Brain microvascular endothelial cell (primary cell): Measurements from ENCODE around the gene PLOD2.
A peak's percentile ranks its signal among the peaks of the same experiment; 100 is the strongest.

Source experiments
- DNase-seq: peaks from one replicate; pipeline ENCODE4 v3.0.0-alpha.2; 2020
- H3K27ac ChIP-seq: fragments of 250-450 bp; sonication (Bioruptor Pico); 2 replicates; pipeline ENCODE4 v1.5.1; 2020; ENCODE audit warnings: mild to moderate bottlenecking, moderate library complexity
- H3K27me3 ChIP-seq: fragments of 250-450 bp; sonication (Bioruptor Pico); replicated peaks from 2 replicates; pipeline ENCODE4 v1.5.1; 2020; ENCODE audit warnings: mild to moderate bottlenecking
- H3K36me3 ChIP-seq: fragments of 250-450 bp; sonication (Bioruptor Pico); replicated peaks from 2 replicates; pipeline ENCODE4 v1.5.1; 2020; ENCODE audit warnings: mild to moderate bottlenecking
- H3K4me3 ChIP-seq: 2 replicates; pipeline ENCODE4 v1.5.1; 2011; ENCODE audit warnings: low read depth, mild to moderate bottlenecking, control low read depth, low read length, moderate library complexity
- CTCF ChIP-seq: IDR thresholded peaks from 2 replicates; pipeline ENCODE4 v1.5.1; 2011; ENCODE audit warnings: low read depth, mild to moderate bottlenecking, moderate library complexity, low read length, control low read depth, inconsistent platforms; ENCODE audit errors: missing control alignments
- in situ Hi-C: cut with HindIII; loops from 2 replicates; pipeline ENCODE4 v1.10.0; 2017; ENCODE audit warnings: low sequenced_read_pairs, low pct_ligation_motif_present

PLOD2 gene

GRCh38 chr3:146036281-146036680, 124.7 kb downstream of the PLOD2 start:
- in situ Hi-C loops, result no loop called here
- Histone ChIP-seq H3K4me3 (no peak overlapping the region), H3K36me3 (no peaks in the 10 kb centered on the region), H3K27me3 (no peaks in the 10 kb centered on the region), H3K27ac (no peak overlapping the region)
- DNase-seq, result no peak
- TF ChIP-seq CTCF, result no peak

- in situ Hi-C loops, result no loop called here
- Histone ChIP-seq H3K36me3 (no peaks in the 10 kb centered on the region), H3K27ac (no peak overlapping the region), H3K27me3 (no peaks in the 10 kb centered on the region), H3K4me3 (no peak overlapping the region)
- DNase-seq, result no peak
- no peak for TF ChIP-seq CTCF
Measured at GRCh38 chr3:146035366-146035765, 125.6 kb downstream of the PLOD2 start.

DNA sequence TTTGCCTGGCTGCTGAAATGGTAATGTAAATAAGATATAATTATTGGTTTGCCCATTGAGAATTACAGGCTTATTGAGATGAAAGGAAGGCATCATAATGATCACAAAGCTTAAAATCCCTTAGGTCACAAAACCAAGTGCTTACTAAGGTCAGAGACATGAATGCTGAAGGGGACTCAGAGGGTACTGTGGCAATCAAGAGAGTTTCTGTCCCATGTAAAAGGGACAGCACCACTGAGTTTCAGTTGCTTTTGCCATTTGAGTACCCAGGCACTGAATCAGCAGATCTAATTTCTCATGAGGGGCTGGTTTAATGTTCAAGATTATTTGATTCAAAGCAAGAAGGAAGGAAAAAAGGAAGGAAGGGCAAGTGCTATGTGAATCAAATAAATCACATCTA, 127.0 kb downstream of the PLOD2 start:
- no peaks in the 10 kb centered on the region for H3K27me3 ChIP-seq
- no peak for TF ChIP-seq CTCF
- H3K4me3 ChIP-seq, result no peak overlapping the region
- no peaks in the 10 kb centered on the region for H3K36me3 ChIP-seq
- in situ Hi-C loops, result no loop called here
- H3K27ac ChIP-seq, result no peak overlapping the region
- no peak for DNase-seq

DNA sequence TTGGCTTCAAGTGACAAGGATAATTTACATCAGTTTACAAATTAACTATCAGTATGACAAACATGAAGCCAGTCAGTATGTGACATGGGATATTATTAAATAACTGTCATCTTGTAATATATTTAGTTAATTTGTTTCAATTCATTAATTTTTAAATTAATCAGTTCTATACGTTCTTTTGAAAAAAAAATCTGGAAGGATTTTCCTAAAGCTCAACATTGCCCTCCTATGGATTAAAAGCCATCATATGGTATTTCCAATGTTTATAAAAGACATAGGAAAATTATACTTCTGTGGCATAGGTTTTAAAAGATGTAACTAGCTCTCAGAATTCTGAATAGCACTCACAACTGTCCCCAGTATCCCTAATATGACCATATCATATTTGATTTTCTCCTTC, 134.4 kb downstream of the PLOD2 start:
- Histone ChIP-seq H3K27me3 (no peaks in the 10 kb centered on the region), H3K27ac (no peak overlapping the region), H3K36me3 (no peaks in the 10 kb centered on the region), H3K4me3 (no peak overlapping the region)
- in situ Hi-C loops, result no loop called here
- DNase-seq, result no peak
- TF ChIP-seq CTCF, result no peak

DNA sequence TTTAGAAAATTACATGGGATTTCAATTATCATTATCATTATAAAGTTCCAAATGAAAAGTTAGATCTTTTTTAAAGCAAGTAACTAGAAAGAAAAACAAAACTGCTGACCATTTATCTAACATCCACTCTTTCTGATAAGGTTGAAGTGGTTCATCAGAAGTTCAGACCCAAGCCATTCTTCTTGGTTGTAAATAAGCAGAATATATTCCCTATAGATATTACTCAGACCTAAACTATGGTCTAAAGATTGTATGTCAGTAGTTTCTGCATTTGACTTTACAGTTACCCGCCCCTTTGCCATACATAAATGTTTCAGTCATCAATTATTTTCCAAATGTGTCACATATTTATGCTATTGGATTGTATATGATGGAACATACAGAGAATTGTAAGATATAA, 136.7 kb downstream of the PLOD2 start:
- H3K4me3 ChIP-seq, result no peak overlapping the region
- no peak overlapping the region for H3K27ac ChIP-seq
- H3K27me3 ChIP-seq, result no peaks in the 10 kb centered on the region
- no peak for DNase-seq
- in situ Hi-C loops, result no loop called here
- H3K36me3 ChIP-seq, result no peaks in the 10 kb centered on the region
- no peak for TF ChIP-seq CTCF

GRCh38 chr3:146020969-146021368, 140.0 kb downstream of the PLOD2 start:
- no peaks in the 10 kb centered on the region for H3K27me3 ChIP-seq
- no peaks in the 10 kb centered on the region for H3K36me3 ChIP-seq
- H3K4me3 ChIP-seq, result no peak overlapping the region
- peak; percentile 25 for TF ChIP-seq CTCF
- in situ Hi-C loops, result no loop called here
- no peak for DNase-seq
- H3K27ac ChIP-seq, result no peak overlapping the region
